ENCODE results near the gene USP48.

USP48 gene

GRCh38 chr1:21752186-21752585, 30.8 kb downstream of the USP48 start:
- H3K9ac ChIP-seq (ENCODE audit: low read depth, low read length) = no peak overlapping the region
- H3K36me3 ChIP-seq (ENCODE audit: control insufficient read depth, insufficient read depth, low read length) = peaks cover 28% of the 10 kb centered on the region

DNA sequence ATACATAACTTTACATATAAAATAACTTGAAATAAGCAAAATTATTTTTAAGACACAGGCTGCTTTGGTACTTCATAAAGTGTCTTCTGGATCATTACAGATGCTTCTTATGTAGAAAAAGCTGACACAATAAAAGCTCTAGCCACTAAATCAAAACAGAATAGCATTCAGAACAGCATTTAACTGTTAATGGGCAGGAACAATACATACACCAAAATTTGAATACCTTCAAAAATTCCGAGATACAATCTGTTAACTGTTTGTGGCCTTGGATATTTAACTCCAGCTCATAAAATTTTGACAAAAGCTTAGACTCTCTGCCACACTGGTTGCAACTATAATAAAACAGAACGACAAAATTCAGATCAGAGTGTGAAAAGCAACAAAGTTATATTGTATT, 31.7 kb downstream of the USP48 start:
- no peak overlapping the region for H3K4me3 ChIP-seq (ENCODE audit: low read depth, low read length)
- H3K36me3 ChIP-seq (ENCODE audit: control insufficient read depth, insufficient read depth, low read length) = peaks cover 24% of the 10 kb centered on the region
- H3K27me3 ChIP-seq (ENCODE audit: control insufficient read depth, insufficient read depth, low read length) = no peaks in the 10 kb centered on the region
- no peaks in the 10 kb centered on the region for H3K4me1 ChIP-seq (ENCODE audit: control insufficient read depth, insufficient read depth, low read length)
- H3K9me3 ChIP-seq (ENCODE audit: control insufficient read depth, insufficient read depth, low read length) = no peaks in the 10 kb centered on the region
- no peak overlapping the region for H3K9ac ChIP-seq (ENCODE audit: low read depth, low read length)

More at GRCh38 chr1:21752186-21752585, 30.8 kb downstream of the USP48 start:
- no peaks in the 10 kb centered on the region for H3K27me3 ChIP-seq (ENCODE audit: control insufficient read depth, insufficient read depth, low read length)
- H3K4me1 ChIP-seq (ENCODE audit: control insufficient read depth, insufficient read depth, low read length) = no peaks in the 10 kb centered on the region
- H3K9me3 ChIP-seq (ENCODE audit: control insufficient read depth, insufficient read depth, low read length) = no peaks in the 10 kb centered on the region
- H3K4me3 ChIP-seq (ENCODE audit: low read depth, low read length) = no peak overlapping the region

DNA sequence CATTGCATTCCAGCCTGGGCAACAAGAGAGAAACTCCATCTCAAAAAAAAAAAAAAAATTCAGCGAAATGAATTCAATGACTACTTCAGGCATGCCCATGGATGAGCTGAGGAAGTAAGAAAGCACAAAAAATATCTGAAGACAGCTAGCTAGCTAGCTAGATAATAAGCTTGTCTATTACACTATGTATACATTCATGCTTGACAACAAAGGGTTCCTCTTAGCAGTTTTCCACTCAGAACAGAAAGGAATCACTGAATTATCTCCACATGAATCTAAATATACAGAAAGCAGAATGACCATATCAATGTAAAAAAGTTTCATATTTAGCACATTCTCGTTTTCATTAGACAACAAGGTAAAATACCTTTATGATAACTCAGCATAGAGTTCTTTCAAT, 32.1 kb downstream of the USP48 start:
- Histone ChIP-seq H3K4me3 (ENCODE audit: low read depth, low read length) (no peak overlapping the region), H3K27me3 (ENCODE audit: control insufficient read depth, insufficient read depth, low read length) (no peaks in the 10 kb centered on the region), H3K9ac (ENCODE audit: low read depth, low read length) (no peak overlapping the region), H3K4me1 (ENCODE audit: control insufficient read depth, insufficient read depth, low read length) (no peaks in the 10 kb centered on the region), H3K36me3 (ENCODE audit: control insufficient read depth, insufficient read depth, low read length) (peaks cover 23% of the 10 kb centered on the region), H3K9me3 (ENCODE audit: control insufficient read depth, insufficient read depth, low read length) (no peaks in the 10 kb centered on the region)

GRCh38 chr1:21749859-21750468, 33.0 kb downstream of the USP48 start:
- Histone ChIP-seq H3K27me3 (ENCODE audit: control insufficient read depth, insufficient read depth, low read length) (no peaks in the 10 kb centered on the region), H3K9me3 (ENCODE audit: control insufficient read depth, insufficient read depth, low read length) (no peaks in the 10 kb centered on the region), H3K9ac (ENCODE audit: low read depth, low read length) (no peak overlapping the region), H3K4me3 (ENCODE audit: low read depth, low read length) (no peak overlapping the region), H3K4me1 (ENCODE audit: control insufficient read depth, insufficient read depth, low read length) (no peaks in the 10 kb centered on the region), H3K36me3 (ENCODE audit: control insufficient read depth, insufficient read depth, low read length) (peaks cover 17% of the 10 kb centered on the region)

GRCh38 chr1:21749109-21749508, 33.8 kb downstream of the USP48 start:
- H3K27me3 ChIP-seq (ENCODE audit: control insufficient read depth, insufficient read depth, low read length) = no peaks in the 10 kb centered on the region
- H3K9ac ChIP-seq (ENCODE audit: low read depth, low read length) = no peak overlapping the region
- H3K4me3 ChIP-seq (ENCODE audit: low read depth, low read length) = no peak overlapping the region
- H3K36me3 ChIP-seq (ENCODE audit: control insufficient read depth, insufficient read depth, low read length) = peaks cover 9% of the 10 kb centered on the region
- no peaks in the 10 kb centered on the region for H3K4me1 ChIP-seq (ENCODE audit: control insufficient read depth, insufficient read depth, low read length)
- H3K9me3 ChIP-seq (ENCODE audit: control insufficient read depth, insufficient read depth, low read length) = no peaks in the 10 kb centered on the region

DNA sequence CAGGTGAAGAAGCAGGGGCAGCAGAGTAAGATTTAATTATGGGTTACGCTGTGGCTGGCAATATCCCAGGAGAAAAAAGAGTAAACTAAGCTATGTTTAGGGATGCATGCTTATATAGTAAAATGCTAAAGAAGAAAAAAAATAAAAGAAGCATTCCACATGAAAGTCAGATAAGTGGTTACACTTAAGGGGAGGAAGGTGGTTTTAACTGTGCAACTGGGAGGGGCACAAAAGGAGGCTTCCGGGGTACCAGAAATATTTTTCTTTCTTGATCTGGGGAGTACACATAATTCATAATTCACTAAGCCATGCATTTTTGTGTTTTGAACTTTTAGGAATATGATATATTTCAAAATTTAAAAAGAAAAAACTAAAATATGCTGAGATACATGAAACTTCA, 39.5 kb downstream of the USP48 start:
- H3K9ac ChIP-seq (ENCODE audit: low read depth, low read length) = no peak overlapping the region
- no peaks in the 10 kb centered on the region for H3K4me1 ChIP-seq (ENCODE audit: control insufficient read depth, insufficient read depth, low read length)
- H3K36me3 ChIP-seq (ENCODE audit: control insufficient read depth, insufficient read depth, low read length) = peaks cover 3% of the 10 kb centered on the region
- no peaks in the 10 kb centered on the region for H3K9me3 ChIP-seq (ENCODE audit: control insufficient read depth, insufficient read depth, low read length)
- H3K27me3 ChIP-seq (ENCODE audit: control insufficient read depth, insufficient read depth, low read length) = no peaks in the 10 kb centered on the region
- no peak overlapping the region for H3K4me3 ChIP-seq (ENCODE audit: low read depth, low read length)

GRCh38 chr1:21742578-21742977, 40.4 kb downstream of the USP48 start:
- Histone ChIP-seq H3K9ac (ENCODE audit: low read depth, low read length) (no peak overlapping the region), H3K9me3 (ENCODE audit: control insufficient read depth, insufficient read depth, low read length) (no peaks in the 10 kb centered on the region), H3K4me3 (ENCODE audit: low read depth, low read length) (no peak overlapping the region), H3K36me3 (ENCODE audit: control insufficient read depth, insufficient read depth, low read length) (peaks cover 3% of the 10 kb centered on the region), H3K4me1 (ENCODE audit: control insufficient read depth, insufficient read depth, low read length) (no peaks in the 10 kb centered on the region), H3K27me3 (ENCODE audit: control insufficient read depth, insufficient read depth, low read length) (no peaks in the 10 kb centered on the region)

DNA sequence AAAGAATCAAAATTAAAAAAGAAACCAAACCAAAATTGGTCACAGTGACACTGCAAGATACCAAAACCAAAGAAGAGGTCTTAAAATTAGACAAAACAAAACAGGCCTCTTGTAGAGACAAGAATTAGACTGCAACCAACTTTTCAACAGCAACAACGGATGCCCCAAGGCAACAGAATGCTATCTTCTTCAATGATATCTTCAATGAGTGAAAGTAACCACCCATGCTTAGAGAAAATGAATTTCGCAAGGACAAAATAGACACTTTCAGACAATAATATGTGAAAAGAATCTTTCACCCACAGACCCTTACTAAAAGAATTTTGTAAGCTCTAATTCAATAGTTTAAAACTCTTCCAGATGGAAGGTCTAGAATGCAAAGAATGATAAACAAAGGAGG, 41.7 kb downstream of the USP48 start:
- H3K9me3 ChIP-seq (ENCODE audit: control insufficient read depth, insufficient read depth, low read length) = no peaks in the 10 kb centered on the region
- H3K36me3 ChIP-seq (ENCODE audit: control insufficient read depth, insufficient read depth, low read length) = peaks cover 3% of the 10 kb centered on the region
- no peak overlapping the region for H3K4me3 ChIP-seq (ENCODE audit: low read depth, low read length)
- H3K27me3 ChIP-seq (ENCODE audit: control insufficient read depth, insufficient read depth, low read length) = no peaks in the 10 kb centered on the region
- H3K4me1 ChIP-seq (ENCODE audit: control insufficient read depth, insufficient read depth, low read length) = no peaks in the 10 kb centered on the region
- H3K9ac ChIP-seq (ENCODE audit: low read depth, low read length) = no peak overlapping the region

- Histone ChIP-seq H3K4me1 (ENCODE audit: control insufficient read depth, insufficient read depth, low read length) (no peaks in the 10 kb centered on the region), H3K4me3 (ENCODE audit: low read depth, low read length) (no peak overlapping the region), H3K9ac (ENCODE audit: low read depth, low read length) (no peak overlapping the region), H3K36me3 (ENCODE audit: control insufficient read depth, insufficient read depth, low read length) (peaks cover 13% of the 10 kb centered on the region), H3K27me3 (ENCODE audit: control insufficient read depth, insufficient read depth, low read length) (no peaks in the 10 kb centered on the region), H3K9me3 (ENCODE audit: control insufficient read depth, insufficient read depth, low read length) (no peaks in the 10 kb centered on the region)
These were observed 46.1 kb downstream of the USP48 start for GRCh38 chr1:21736876-21737275.

GRCh38 chr1:21736011-21736410, 46.9 kb downstream of the USP48 start:
- no peak overlapping the region for H3K4me3 ChIP-seq (ENCODE audit: low read depth, low read length)
- peaks cover 12% of the 10 kb centered on the region for H3K36me3 ChIP-seq (ENCODE audit: control insufficient read depth, insufficient read depth, low read length)
- H3K27me3 ChIP-seq (ENCODE audit: control insufficient read depth, insufficient read depth, low read length) = no peaks in the 10 kb centered on the region
- no peaks in the 10 kb centered on the region for H3K4me1 ChIP-seq (ENCODE audit: control insufficient read depth, insufficient read depth, low read length)
- no peak overlapping the region for H3K9ac ChIP-seq (ENCODE audit: low read depth, low read length)
- no peaks in the 10 kb centered on the region for H3K9me3 ChIP-seq (ENCODE audit: control insufficient read depth, insufficient read depth, low read length)

GRCh38 chr1:21734526-21734925, 48.4 kb downstream of the USP48 start:
- H3K4me3 ChIP-seq (ENCODE audit: low read depth, low read length) = no peak overlapping the region
- H3K9ac ChIP-seq (ENCODE audit: low read depth, low read length) = no peak overlapping the region
- no peaks in the 10 kb centered on the region for H3K9me3 ChIP-seq (ENCODE audit: control insufficient read depth, insufficient read depth, low read length)
- no peaks in the 10 kb centered on the region for H3K27me3 ChIP-seq (ENCODE audit: control insufficient read depth, insufficient read depth, low read length)
- H3K4me1 ChIP-seq (ENCODE audit: control insufficient read depth, insufficient read depth, low read length) = no peaks in the 10 kb centered on the region
- peaks cover 12% of the 10 kb centered on the region for H3K36me3 ChIP-seq (ENCODE audit: control insufficient read depth, insufficient read depth, low read length)

- H3K27me3 ChIP-seq (ENCODE audit: control insufficient read depth, insufficient read depth, low read length) = no peaks in the 10 kb centered on the region
- H3K36me3 ChIP-seq (ENCODE audit: control insufficient read depth, insufficient read depth, low read length) = peaks cover 12% of the 10 kb centered on the region
- no peaks in the 10 kb centered on the region for H3K9me3 ChIP-seq (ENCODE audit: control insufficient read depth, insufficient read depth, low read length)
- no peaks in the 10 kb centered on the region for H3K4me1 ChIP-seq (ENCODE audit: control insufficient read depth, insufficient read depth, low read length)
- no peak overlapping the region for H3K4me3 ChIP-seq (ENCODE audit: low read depth, low read length)
- H3K9ac ChIP-seq (ENCODE audit: low read depth, low read length) = no peak overlapping the region
These were observed 50.3 kb downstream of the USP48 start for GRCh38 chr1:21732664-21733063.
